Fibroblast of mammary gland (primary cell): Measurements from ENCODE around the gene GNG4.

Experiments
- DNase-seq: peaks from one replicate; pipeline ENCODE4 v3.0.0-alpha.2; 2010; ENCODE audit warnings: low read depth
- H3K4me3 ChIP-seq: 2 replicates; pipeline ENCODE4 v1.5.1; 2011; ENCODE audit warnings: low read depth, mild to moderate bottlenecking, low read length, moderate library complexity; ENCODE audit not compliant: control insufficient read depth
- CTCF ChIP-seq: conservative IDR thresholded peaks from 2 replicates; pipeline ENCODE4 v1.5.1; 2011; ENCODE audit warnings: low read depth, low read length, inconsistent platforms; ENCODE audit not compliant: control insufficient read depth, insufficient read depth

Gene GNG4

GRCh38 chr1:235663628-235664027 is 14.0 kb upstream of the GNG4 start:
- H3K4me3 ChIP-seq, result no peak overlapping the region
- no peak for DNase-seq
- TF ChIP-seq CTCF, result no peak

- no peak for DNase-seq
- no peak overlapping the region for H3K4me3 ChIP-seq
- TF ChIP-seq CTCF, result no peak
These were observed 12.0 kb upstream of the GNG4 start for GRCh38 chr1:235661568-235661967.

GRCh38 chr1:235659186-235659771 is 9.7 kb upstream of the GNG4 start:
- no peak overlapping the region for H3K4me3 ChIP-seq
- TF ChIP-seq CTCF, result no peak
- no peak for DNase-seq

- H3K4me3 ChIP-seq, result no peak overlapping the region
- no peak for DNase-seq
- no peak for TF ChIP-seq CTCF
These were observed 8.4 kb upstream of the GNG4 start for GRCh38 chr1:235657747-235658526.

- no peak for TF ChIP-seq CTCF
- DNase-seq, result no peak
These were observed 7.7 kb upstream of the GNG4 start for GRCh38 chr1:235657269-235657668.

GRCh38 chr1:235652364-235652763 is 2.8 kb upstream of the GNG4 start:
- H3K4me3 ChIP-seq, result no peak overlapping the region
- no peak for TF ChIP-seq CTCF
- DNase-seq, result no peak

More at GRCh38 chr1:235657269-235657668, 7.7 kb upstream of the GNG4 start:
- H3K4me3 ChIP-seq, result no peak overlapping the region
